Ovary (tissue), 3 donors: Measurements from ENCODE around the gene LUM.

Source experiments
- EP300 ChIP-seq: sonication (generic); formaldehyde crosslinking; IDR thresholded peaks from one replicate; pipeline ENCODE4 v1.6.1; 2017; ENCODE audit warnings: antibody characterized with exemption
- POLR2A ChIP-seq: fragments of 450-650 bp; IDR thresholded peaks from one replicate; pipeline ENCODE4 v1.6.1; 2017; ENCODE audit warnings: antibody characterized with exemption, mild to moderate bottlenecking, moderate library complexity
- TF ChIP-seq, protein P1 (sequence below), 3 donors: fragments of 450-650 bp in 2 of 3; fragments of 200-600 bp in 1 of 3; IDR thresholded peaks; one replicate each; pipeline versions ENCODE4 v1.5.1 to v1.8.0; 2016 to 2022; ENCODE audit warnings: antibody characterized with exemption in 3 of 3, mild to moderate bottlenecking in 1 of 3
- donor health status: DM: no; HTN: no; CAD: no.

DNA sequence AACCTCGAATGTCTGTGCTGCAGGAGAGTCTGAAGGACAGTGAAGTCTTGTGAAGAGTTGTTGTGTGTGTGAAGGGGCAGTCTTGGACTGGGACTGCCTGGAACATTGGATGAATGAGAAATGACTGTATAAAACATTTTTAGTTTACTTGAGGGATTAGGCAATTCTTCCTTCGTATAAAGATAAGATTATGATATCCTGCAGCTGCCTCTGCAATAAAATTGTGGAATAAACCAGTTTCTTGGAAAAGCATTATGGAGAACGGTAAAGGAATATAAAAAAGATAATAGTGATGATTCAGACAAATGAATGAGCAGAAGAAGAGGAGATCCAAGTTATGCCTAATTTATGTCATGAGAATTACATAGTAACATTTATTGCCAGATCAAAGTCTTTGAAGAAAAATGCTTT lies 30.9 kb upstream of the LUM start:
- TF ChIP-seq POLR2A (no peak), EP300 (no peak)
- TF ChIP-seq, protein P1, sequence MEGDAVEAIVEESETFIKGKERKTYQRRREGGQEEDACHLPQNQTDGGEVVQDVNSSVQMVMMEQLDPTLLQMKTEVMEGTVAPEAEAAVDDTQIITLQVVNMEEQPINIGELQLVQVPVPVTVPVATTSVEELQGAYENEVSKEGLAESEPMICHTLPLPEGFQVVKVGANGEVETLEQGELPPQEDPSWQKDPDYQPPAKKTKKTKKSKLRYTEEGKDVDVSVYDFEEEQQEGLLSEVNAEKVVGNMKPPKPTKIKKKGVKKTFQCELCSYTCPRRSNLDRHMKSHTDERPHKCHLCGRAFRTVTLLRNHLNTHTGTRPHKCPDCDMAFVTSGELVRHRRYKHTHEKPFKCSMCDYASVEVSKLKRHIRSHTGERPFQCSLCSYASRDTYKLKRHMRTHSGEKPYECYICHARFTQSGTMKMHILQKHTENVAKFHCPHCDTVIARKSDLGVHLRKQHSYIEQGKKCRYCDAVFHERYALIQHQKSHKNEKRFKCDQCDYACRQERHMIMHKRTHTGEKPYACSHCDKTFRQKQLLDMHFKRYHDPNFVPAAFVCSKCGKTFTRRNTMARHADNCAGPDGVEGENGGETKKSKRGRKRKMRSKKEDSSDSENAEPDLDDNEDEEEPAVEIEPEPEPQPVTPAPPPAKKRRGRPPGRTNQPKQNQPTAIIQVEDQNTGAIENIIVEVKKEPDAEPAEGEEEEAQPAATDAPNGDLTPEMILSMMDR (IDR thresholded peaks at IDR 0.05) = no peak
